Measurements from ENCODE around the gene HAUS1.
A peak's percentile ranks its signal among the peaks of the same experiment; 100 is the strongest.
"Not testable (repeated sequence)": the region's sequence is repeated elsewhere in the genome, so short reads cannot be mapped to it uniquely, and the experiment has no call there.

HAUS1 gene

GRCh38 chr18:46095532-46095931, 8.7 kb upstream of the HAUS1 start:
- DNase-seq: no peak

- DNase-seq: no peak
Observed at GRCh38 chr18:46096651-46097300, 7.4 kb upstream of the HAUS1 start.

GRCh38 chr18:46097431-46097800, 6.8 kb upstream of the HAUS1 start:
- no peak for DNase-seq

GRCh38 chr18:46097801-46098615, 6.2 kb upstream of the HAUS1 start, which contains the start of gene ATP5F1A:
ATP5F1A (minus strand) TSS chr18:46098296; CDS start chr18:46098231, 65 bp downstream.
- DNase-seq: peak; percentile 79

- no peak for DNase-seq
Observed at GRCh38 chr18:46098616-46098933, 5.6 kb upstream of the HAUS1 start.

GRCh38 chr18:46099463-46099862, 4.7 kb upstream of the HAUS1 start:
- no peak for DNase-seq

GRCh38 chr18:46109386-46109785, 5.2 kb downstream of the HAUS1 start:
- no peak for DNase-seq

GRCh38 chr18:46110406-46110805, 6.2 kb downstream of the HAUS1 start:
- DNase-seq: no peak

GRCh38 chr18:46113751-46114150, 9.6 kb downstream of the HAUS1 start:
- DNase-seq: no peak

- not testable (repeated sequence) for DNase-seq
Observed at GRCh38 chr18:46126625-46127024, 22.4 kb downstream of the HAUS1 start.

GRCh38 chr18:46130061-46130460, 25.9 kb downstream of the HAUS1 start:
- no peak for DNase-seq

GRCh38 chr18:46130549-46130948, 26.4 kb downstream of the HAUS1 start:
- DNase-seq: not testable (repeated sequence)

- DNase-seq: no peak
Observed at GRCh38 chr18:46133534-46133933, 29.3 kb downstream of the HAUS1 start.

- peak; percentile 35 for DNase-seq
Observed at GRCh38 chr18:46134920-46135675, 30.9 kb downstream of the HAUS1 start.

- no peak for DNase-seq
Observed at GRCh38 chr18:46140173-46140572, 36.0 kb downstream of the HAUS1 start.

- DNase-seq: no peak
Observed at GRCh38 chr18:46141199-46141598, 37.0 kb downstream of the HAUS1 start.

- peak; percentile 15 for DNase-seq
Observed at GRCh38 chr18:46148810-46149209, 44.6 kb downstream of the HAUS1 start.

- peak; percentile 84 for DNase-seq
Observed at GRCh38 chr18:46152436-46152807, 48.2 kb downstream of the HAUS1 start.

- peak; percentile 84 for DNase-seq
Observed at GRCh38 chr18:46152808-46153617, 48.8 kb downstream of the HAUS1 start.

- DNase-seq: no peak
Observed at GRCh38 chr18:46155641-46156051, 51.5 kb downstream of the HAUS1 start.

GRCh38 chr18:46156124-46156745, 52.0 kb downstream of the HAUS1 start:
- DNase-seq: no peak

- DNase-seq: no peak
Observed at GRCh38 chr18:46156843-46157242, 52.7 kb downstream of the HAUS1 start.

Data from DMS 273 treated with DMSO at 0.1 percent for 48 hours (cell line).